Caco-2 (cell line): ENCODE data around the gene ANKRD53. TPM values are rescaled to one million over a fixed set of nuclear protein-coding genes. Genes with fewer than 3 reads are reported as not detected.

ENCODE experiments used
- BruUV-seq: library from RNA; stranded (reverse); fragments of 400-500 nt; replicated peaks from 2 replicates; lab custom pipeline; 2021; lab: Mats Ljungman, UMichigan
- CTCF ChIA-PET: fragments of 300-600 bp; sonication (Branson Sonifier 250); formaldehyde crosslinking; loops from one replicate; lab custom pipeline; 2022; ENCODE audit warnings: antibody characterized with exemption; lab: Charles Lee
- POLR2A ChIA-PET: fragments of 300-600 bp; sonication (Branson Sonifier 250); formaldehyde crosslinking; loops from one replicate; lab custom pipeline; 2022; ENCODE audit warnings: antibody characterized with exemption; lab: Charles Lee
- DNase-seq, 2 experiments: peaks; one replicate each; pipeline versions ENCODE4 v3.0.0 to v3.0.0-alpha.2; 2020 to 2022
- H3K27me3 ChIP-seq: replicated peaks from 2 replicates; pipeline ENCODE4 v1.6.0; 2011; ENCODE audit warnings: low read length; ENCODE audit not compliant: control insufficient read depth, insufficient read depth
- H3K36me3 ChIP-seq: 2 replicates; pipeline ENCODE4 v1.5.1; 2011; ENCODE audit warnings: low read length; ENCODE audit not compliant: control insufficient read depth, insufficient read depth
- H3K4me1 ChIP-seq: fragments of 250-450 bp; sonication (Bioruptor Pico); 2 replicates; pipeline ENCODE4 v1.5.1; 2020; ENCODE audit warnings: mild to moderate bottlenecking
- H3K4me3 ChIP-seq: 2 replicates; pipeline ENCODE4 v1.5.1; 2011; ENCODE audit warnings: low read depth, mild to moderate bottlenecking, control low read depth, low read length
- H3K9me3 ChIP-seq: fragments of 250-450 bp; sonication (Bioruptor Pico); 2 replicates; pipeline ENCODE4 v1.5.1; 2020; ENCODE audit warnings: mild to moderate bottlenecking, moderate library complexity
- H3K27ac Mint-ChIP-seq: one replicate; pipeline ENCODE4 v1.8.0; 2022; ENCODE audit warnings: mixed read lengths; ENCODE audit not compliant: unreplicated experiment
- H3K27me3 Mint-ChIP-seq: one replicate; pipeline ENCODE4 v1.8.0; 2022; ENCODE audit warnings: mixed read lengths; ENCODE audit not compliant: insufficient read depth, unreplicated experiment
- H3K36me3 Mint-ChIP-seq: one replicate; pipeline ENCODE4 v1.8.0; 2022; ENCODE audit warnings: mild to moderate bottlenecking, mixed read lengths; ENCODE audit not compliant: insufficient read depth, unreplicated experiment
- H3K4me1 Mint-ChIP-seq: one replicate; pipeline ENCODE4 v1.8.0; 2022; ENCODE audit warnings: low read depth, mixed read lengths; ENCODE audit not compliant: unreplicated experiment
- H3K4me3 Mint-ChIP-seq: one replicate; pipeline ENCODE4 v1.8.0; 2022; ENCODE audit warnings: mild to moderate bottlenecking, moderate library complexity, mixed read lengths; ENCODE audit not compliant: unreplicated experiment
- H3K9me3 Mint-ChIP-seq: one replicate; pipeline ENCODE4 v1.8.0; 2022; ENCODE audit warnings: mixed read lengths; ENCODE audit not compliant: unreplicated experiment
- CTCF ChIP-seq, 2 experiments: fragments of 200-600 bp in 1 of 2; IDR thresholded peaks; 1 replicate in 1 of 2; 2 replicates in 1 of 2; pipeline versions ENCODE4 v1.5.1 to v1.8.0; 2011 to 2022; ENCODE audit warnings: antibody characterized with exemption in 1 of 2, control low read depth in 1 of 2, inconsistent platforms in 1 of 2, low read depth in 1 of 2, low read length in 1 of 2, mild to moderate bottlenecking in 1 of 2, moderate library complexity in 1 of 2; ENCODE audit not compliant: insufficient read depth in 1 of 2, severe bottlenecking in 1 of 2, unreplicated experiment in 1 of 2
- intact Hi-C: fragments of 100-400 bp; cut with micrococcal nuclease; formaldehyde crosslinking; loops from one replicate; pipeline ENCODE4 v1.10.0; 2022; ENCODE audit not compliant: unreplicated experiment
- total RNA-seq: library from RNA; stranded (reverse); gene quantifications from 2 replicates; pipeline ENCODE4 v1.2.3, GENCODE V29; 2022

ANKRD53 gene
- total RNA-seq, 1 experiment from 2014 or later, result 0.16 TPM

GRCh38 chr2:70986499-70987189, 8.2 kb downstream of the ANKRD53 start:
- Mint-ChIP-seq H3K27me3 (no peaks in the 10 kb centered on the region), H3K36me3 (peaks cover 19% of the 10 kb centered on the region), H3K27ac (peak overlapping the region; percentile 23), H3K4me1 (no peaks in the 10 kb centered on the region), H3K4me3 (no peak overlapping the region), H3K9me3 (no peaks in the 10 kb centered on the region)
- Histone ChIP-seq H3K36me3 (peaks cover 1% of the 10 kb centered on the region; the same call in 1 of the 2 replicates), H3K4me3 (no peak overlapping the region), H3K4me1 (no peaks in the 10 kb centered on the region), H3K27me3 (no peaks in the 10 kb centered on the region), H3K9me3 (no peaks in the 10 kb centered on the region)
- CTCF ChIA-PET, result no interaction called here
- DNase-seq, result no peak
- intact Hi-C loops, result no loop called here
- POLR2A ChIA-PET, result no interaction called here
- TF ChIP-seq CTCF (IDR thresholded peaks at IDR 0.05; ENCODE audit: insufficient read depth in 1 of 2, low read depth in 1 of 2, low read length in 1 of 2, severe bottlenecking in 1 of 2, unreplicated experiment in 1 of 2), result no peak
- no TSS peak for BruUV-seq

GRCh38 chr2:70987386-70987785, 9.0 kb downstream of the ANKRD53 start:
- Mint-ChIP-seq H3K4me3 (no peak overlapping the region), H3K27me3 (no peaks in the 10 kb centered on the region), H3K4me1 (no peaks in the 10 kb centered on the region), H3K27ac (no peak overlapping the region), H3K36me3 (peaks cover 21% of the 10 kb centered on the region), H3K9me3 (no peaks in the 10 kb centered on the region)
- TF ChIP-seq CTCF (IDR thresholded peaks at IDR 0.05; ENCODE audit: insufficient read depth in 1 of 2, low read depth in 1 of 2, low read length in 1 of 2, severe bottlenecking in 1 of 2, unreplicated experiment in 1 of 2), result no peak
- no peak for DNase-seq
- ChIA-PET POLR2A (no interaction called here), CTCF (no interaction called here)
- Histone ChIP-seq H3K27me3 (no peaks in the 10 kb centered on the region), H3K9me3 (no peaks in the 10 kb centered on the region), H3K36me3 (peaks cover 1% of the 10 kb centered on the region; the same call in 1 of the 2 replicates), H3K4me1 (no peaks in the 10 kb centered on the region), H3K4me3 (no peak overlapping the region)
- intact Hi-C loops, result no loop called here
- TSS peak; percentile 29 for BruUV-seq

DNA sequence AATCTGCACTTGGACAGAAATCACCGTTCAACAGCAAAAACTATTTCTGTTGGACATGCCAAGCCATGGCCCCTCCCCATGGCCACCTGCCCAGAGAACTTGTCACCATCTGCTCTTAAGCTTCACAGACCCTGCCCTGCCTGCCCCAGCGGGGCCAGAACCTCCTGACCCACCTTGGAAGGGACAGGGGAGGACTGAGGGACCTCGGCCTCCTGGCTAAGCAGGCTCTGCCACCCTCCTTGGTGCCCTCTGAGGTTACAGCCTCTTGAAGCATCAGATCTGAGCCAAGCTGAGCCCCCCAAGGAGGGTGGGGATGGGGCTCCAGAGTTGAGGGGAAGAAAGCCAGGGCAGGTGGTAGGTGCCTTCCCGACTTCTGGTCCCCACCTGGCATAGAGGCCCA, 9.7 kb downstream of the ANKRD53 start:
- CTCF ChIA-PET, result no interaction called here
- H3K4me1 ChIP-seq, result peaks cover 2% of the 10 kb centered on the region
- no peaks in the 10 kb centered on the region for H3K9me3 ChIP-seq
- no peak overlapping the region for H3K4me3 Mint-ChIP-seq
- POLR2A ChIA-PET, result no interaction called here
- H3K36me3 Mint-ChIP-seq, result peaks cover 21% of the 10 kb centered on the region
- intact Hi-C loops, result no loop called here
- no peaks in the 10 kb centered on the region for H3K27me3 Mint-ChIP-seq
- H3K27ac Mint-ChIP-seq, result no peak overlapping the region
- no peaks in the 10 kb centered on the region for H3K9me3 Mint-ChIP-seq
- no peaks in the 10 kb centered on the region for H3K27me3 ChIP-seq
- BruUV-seq, result no TSS peak
- H3K4me3 ChIP-seq, result no peak overlapping the region
- H3K4me1 Mint-ChIP-seq, result no peaks in the 10 kb centered on the region
- no peak for TF ChIP-seq CTCF (IDR thresholded peaks at IDR 0.05; ENCODE audit: insufficient read depth in 1 of 2, low read depth in 1 of 2, low read length in 1 of 2, severe bottlenecking in 1 of 2, unreplicated experiment in 1 of 2)
- DNase-seq, result no peak
- peaks cover 1% of the 10 kb centered on the region; the same call in 1 of the 2 replicates for H3K36me3 ChIP-seq
